Keratinocyte (primary cell): ENCODE measurements around the gene IFNGR1. TPM values are rescaled to one million over a fixed set of nuclear protein-coding genes. Genes with fewer than 3 reads are reported as not detected.
A peak's percentile ranks its signal among the peaks of the same experiment; 100 is the strongest.

Experiments used
- DNase-seq: peaks from one replicate; pipeline ENCODE4 v3.0.0-alpha.2; 2011; ENCODE audit warnings: low read depth, missing footprints, low spot score
- FAIRE-seq: peaks from 2 replicates; lab custom pipeline; 2011; peaks lifted over from hg19 to GRCh38; lab: Jason Lieb, UNC
- H2AFZ ChIP-seq: 2 replicates; pipeline ENCODE4 v1.6.0; 2012; ENCODE audit warnings: low read length, control low read depth, inconsistent platforms; ENCODE audit not compliant: control insufficient read depth
- H3K27ac ChIP-seq: 2 replicates; pipeline ENCODE4 v1.5.1; 2011; ENCODE audit warnings: low read length; ENCODE audit not compliant: control insufficient read depth, insufficient read depth
- H3K27me3 ChIP-seq: 3 replicates; pipeline ENCODE4 v1.6.0; 2011; ENCODE audit warnings: low read length; ENCODE audit not compliant: control insufficient read depth, insufficient read depth; ENCODE audit errors: extremely low read depth
- H3K36me3 ChIP-seq, 2 experiments: 2 replicates in 1 of 2; 3 replicates in 1 of 2; pipeline ENCODE4 v1.5.1; 2011; ENCODE audit warnings: low read length in 2 of 2, mild to moderate bottlenecking in 1 of 2; ENCODE audit not compliant: control insufficient read depth in 2 of 2, insufficient read depth in 2 of 2; ENCODE audit errors: extremely low read depth in 1 of 2
- H3K4me1 ChIP-seq: 3 replicates; pipeline ENCODE4 v1.5.1; 2011; ENCODE audit warnings: low read length; ENCODE audit not compliant: control insufficient read depth, insufficient read depth; ENCODE audit errors: extremely low read depth
- H3K4me2 ChIP-seq: 3 replicates; pipeline ENCODE4 v1.6.0; 2011; ENCODE audit warnings: low read depth, low read length; ENCODE audit not compliant: control insufficient read depth, insufficient read depth; ENCODE audit errors: extremely low read depth
- H3K4me3 ChIP-seq, 3 experiments: fragments of 200-600 bp in 1 of 3; sonication (generic) in 1 of 3; 2 replicates in 2 of 3; 3 replicates in 1 of 3; pipeline ENCODE4 v1.5.1; 2011 to 2016; ENCODE audit warnings: low read length in 3 of 3, mild to moderate bottlenecking in 3 of 3, control low read depth in 2 of 3, inconsistent platforms in 1 of 3, low read depth in 1 of 3, mixed read lengths in 1 of 3, mixed run types in 1 of 3, moderate library complexity in 1 of 3; ENCODE audit not compliant: control insufficient read depth in 2 of 3, insufficient read depth in 2 of 3; ENCODE audit errors: extremely low read depth in 1 of 3
- H3K79me2 ChIP-seq: 2 replicates; pipeline ENCODE4 v1.6.0; 2012; ENCODE audit warnings: low read length; ENCODE audit not compliant: control insufficient read depth, insufficient read depth
- H3K9ac ChIP-seq: 3 replicates; pipeline ENCODE4 v1.6.0; 2011; ENCODE audit warnings: low read length; ENCODE audit not compliant: control insufficient read depth, insufficient read depth; ENCODE audit errors: extremely low read depth
- H3K9me1 ChIP-seq: 3 replicates; pipeline ENCODE4 v1.6.0; 2011; ENCODE audit warnings: low read length; ENCODE audit not compliant: control insufficient read depth, insufficient read depth; ENCODE audit errors: extremely low read depth
- H3K9me3 ChIP-seq: 2 replicates; pipeline ENCODE4 v1.5.1; 2012; ENCODE audit warnings: low read depth, low read length; ENCODE audit not compliant: control insufficient read depth
- H4K20me1 ChIP-seq: 3 replicates; pipeline ENCODE4 v1.6.0; 2011; ENCODE audit warnings: low read length; ENCODE audit not compliant: control insufficient read depth, insufficient read depth; ENCODE audit errors: extremely low read depth
- CTCF ChIP-seq, 3 experiments: IDR thresholded peaks in 1 of 3; conservative IDR thresholded peaks in 1 of 3; optimal IDR thresholded peaks in 1 of 3; 2 replicates in 2 of 3; 3 replicates in 1 of 3; pipeline versions ENCODE3 to v1.5.1; 2011; ENCODE audit warnings: low read length in 3 of 3, mild to moderate bottlenecking in 3 of 3, moderate library complexity in 2 of 3, control low read depth in 1 of 3, inconsistent platforms in 1 of 3; ENCODE audit not compliant: insufficient read depth in 2 of 3; ENCODE audit errors: extremely low read depth in 1 of 3
- EZH2 ChIP-seq: IDR thresholded peaks from one replicate; pipeline ENCODE4 v1.6.1; 2012; ENCODE audit warnings: inconsistent platforms, mild to moderate bottlenecking, low read length, moderate library complexity
- dilution Hi-C: fragments of 300-500 bp; cut with MboI; formaldehyde crosslinking; loops from one replicate; pipeline ENCODE4 v1.7.0; 2020; ENCODE audit warnings: low sequenced_read_pairs; ENCODE audit not compliant: extremely low pct_ligation_motif_present
- polyA plus RNA-seq, 5 experiments: library from polyadenylated mRNA; depleted of rRNA in 3 of 5; stranded (reverse) in 3 of 5; stranded (forward) in 1 of 5; unstranded in 1 of 5; fragments of >200 nt; gene quantifications; 1 replicate in 1 of 5; 2 replicates in 3 of 5; 3 replicates in 1 of 5; pipeline versions ENCODE4 v1.2.1 to v1.2.3, GENCODE V29; 2011 to 2012; ENCODE audit warnings: missing spikeins in 2 of 5, low read depth in 1 of 5, low replicate concordance in 1 of 5

The IFNGR1 gene
- polyA plus RNA-seq, 1 donor (not counting 4 experiments of a cell fraction or from before 2014, with no cell fraction given): 109 TPM

- no peaks in the 10 kb centered on the region for H3K9me1 ChIP-seq
- FAIRE-seq (no peak), DNase-seq (no peak)
- no peaks in the 10 kb centered on the region for H4K20me1 ChIP-seq
- peaks cover 13% of the 10 kb centered on the region for H3K27me3 ChIP-seq
- no peaks in the 10 kb centered on the region for H3K79me2 ChIP-seq
- no peaks in the 10 kb centered on the region for H3K9me3 ChIP-seq
- H2AFZ ChIP-seq: no peak overlapping the region
- H3K4me3 ChIP-seq: no peak overlapping the region
- no peak overlapping the region for H3K9ac ChIP-seq
- TF ChIP-seq EZH2 (no peak), CTCF (optimal IDR thresholded peaks at IDR 0.05 in 1 of 3, IDR thresholded peaks at IDR 0.05 in 1 of 3, conservative IDR thresholded peaks at IDR 0.05 in 1 of 3; ENCODE audit: extremely low read depth in 1 of 3, insufficient read depth in 2 of 3, low read length in 3 of 3) (no peak)
- H3K4me1 ChIP-seq: peaks cover 12% of the 10 kb centered on the region
- dilution Hi-C loops: no loop called here
- H3K36me3 ChIP-seq: no peaks in the 10 kb centered on the region
- no peak overlapping the region for H3K27ac ChIP-seq
- no peak overlapping the region for H3K4me2 ChIP-seq
Observed at GRCh38 chr6:137264311-137265075, 45.3 kb upstream of the IFNGR1 start.

GRCh38 chr6:137261761-137262160 lies 42.6 kb upstream of the IFNGR1 start:
- TF ChIP-seq EZH2 (no peak), CTCF (optimal IDR thresholded peaks at IDR 0.05 in 1 of 3, IDR thresholded peaks at IDR 0.05 in 1 of 3, conservative IDR thresholded peaks at IDR 0.05 in 1 of 3; ENCODE audit: extremely low read depth in 1 of 3, insufficient read depth in 2 of 3, low read length in 3 of 3) (no peak)
- H3K36me3 ChIP-seq: no peaks in the 10 kb centered on the region
- no peaks in the 10 kb centered on the region for H3K79me2 ChIP-seq
- H3K4me1 ChIP-seq: peaks cover 12% of the 10 kb centered on the region
- H2AFZ ChIP-seq: no peak overlapping the region
- dilution Hi-C loops: no loop called here
- DNase-seq (no peak), FAIRE-seq (peak; percentile 69)
- no peak overlapping the region for H3K4me3 ChIP-seq
- H3K27ac ChIP-seq: no peak overlapping the region
- no peaks in the 10 kb centered on the region for H4K20me1 ChIP-seq
- peaks cover 11% of the 10 kb centered on the region for H3K27me3 ChIP-seq
- peak overlapping the region; percentile 31 for H3K4me2 ChIP-seq
- H3K9ac ChIP-seq: no peak overlapping the region
- H3K9me3 ChIP-seq: no peaks in the 10 kb centered on the region
- H3K9me1 ChIP-seq: no peaks in the 10 kb centered on the region
